ENCODE results near the gene VPS8.

Gene VPS8

DNA sequence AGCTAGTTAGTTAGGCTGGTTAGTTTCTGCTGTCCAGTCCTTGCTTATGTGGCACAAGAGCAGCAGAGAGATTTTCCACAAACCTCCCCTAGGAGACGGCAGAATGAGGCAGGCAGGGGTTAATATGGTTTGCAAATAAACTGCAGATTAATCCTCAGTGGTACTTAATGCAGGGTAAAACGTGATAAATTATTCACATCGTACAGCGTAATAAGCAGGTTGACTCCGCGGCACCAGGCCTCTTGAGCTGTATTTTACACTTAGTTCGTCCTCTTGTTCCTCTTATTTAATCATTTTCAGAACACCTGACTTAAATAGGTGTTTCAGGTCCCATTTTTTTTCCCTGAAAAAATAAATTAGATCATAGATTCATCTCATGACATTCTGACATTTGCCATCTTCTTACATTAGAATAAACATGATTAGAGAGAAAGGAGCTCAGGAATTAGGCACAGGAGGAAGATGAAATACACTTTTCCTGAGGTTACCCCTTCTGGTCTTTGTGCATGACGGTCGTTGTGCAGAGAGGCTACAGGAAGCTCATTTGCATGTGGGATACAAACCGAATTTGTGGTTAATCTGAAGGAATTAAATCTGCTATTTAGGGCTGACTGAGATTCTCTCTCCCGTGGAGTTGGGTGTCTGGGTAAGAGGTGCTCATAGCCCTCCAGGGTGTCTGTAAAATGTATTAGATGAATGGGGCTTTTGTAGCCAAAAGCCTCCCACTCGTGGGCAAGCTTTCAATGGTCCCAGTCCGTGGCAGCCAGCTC, 27.1 kb upstream of the VPS8 start:
- DNase-seq (ENCODE audit: low read depth in 2 of 2), result no peak

DNA sequence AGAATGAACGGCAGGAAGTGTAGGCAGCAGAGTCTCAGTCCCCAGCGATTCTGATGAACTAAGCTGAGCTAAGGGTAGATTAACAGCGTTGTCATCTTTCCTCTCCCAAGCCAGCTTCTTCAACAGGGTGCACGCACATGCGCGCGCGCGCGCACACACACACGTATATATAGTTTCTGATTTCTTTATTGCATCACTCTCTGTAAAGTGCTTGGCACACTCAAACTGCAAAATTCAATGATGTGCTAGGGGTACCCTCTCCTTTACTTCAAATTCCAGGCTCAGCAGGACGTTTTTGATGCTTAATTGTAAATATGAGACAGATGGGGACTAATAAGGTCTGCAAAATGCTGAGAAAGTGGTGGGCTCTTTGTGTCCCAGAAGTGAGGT, 26.1 kb upstream of the VPS8 start:
- DNase-seq (ENCODE audit: low read depth in 2 of 2), result no peak

DNA sequence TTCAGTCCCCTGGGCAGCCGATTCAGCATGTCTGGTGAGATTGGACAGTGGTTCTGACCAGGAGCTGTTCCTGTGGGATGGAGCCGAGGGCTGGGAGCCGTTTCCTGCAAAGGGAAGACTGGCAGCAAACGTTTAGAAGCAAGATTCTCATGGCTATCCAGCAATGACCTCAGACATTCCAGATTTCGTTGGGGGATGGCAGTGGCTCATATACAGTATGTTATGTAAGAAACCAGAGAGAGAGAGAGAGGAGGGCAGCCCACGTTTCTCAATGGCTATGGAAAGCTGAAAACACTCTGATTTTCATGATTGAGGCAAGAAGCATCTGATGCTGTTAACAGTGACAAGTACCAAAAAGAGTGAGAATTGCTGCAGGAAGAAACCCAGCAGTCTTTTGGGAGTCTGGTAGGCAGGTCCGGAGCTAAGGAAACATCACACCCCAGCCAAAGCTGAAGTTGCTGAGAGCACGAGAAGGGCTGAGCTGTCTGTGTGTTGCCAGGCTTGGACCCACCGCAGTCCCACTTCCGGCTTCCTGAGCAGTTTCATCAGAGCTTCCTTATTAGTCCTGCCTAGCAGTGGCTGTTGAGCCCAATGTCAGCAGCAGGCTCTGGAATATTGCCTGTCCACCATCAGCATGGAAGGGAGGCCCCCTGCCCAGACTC, 25.6 kb upstream of the VPS8 start:
- no peak for DNase-seq (ENCODE audit: low read depth in 2 of 2)

DNA sequence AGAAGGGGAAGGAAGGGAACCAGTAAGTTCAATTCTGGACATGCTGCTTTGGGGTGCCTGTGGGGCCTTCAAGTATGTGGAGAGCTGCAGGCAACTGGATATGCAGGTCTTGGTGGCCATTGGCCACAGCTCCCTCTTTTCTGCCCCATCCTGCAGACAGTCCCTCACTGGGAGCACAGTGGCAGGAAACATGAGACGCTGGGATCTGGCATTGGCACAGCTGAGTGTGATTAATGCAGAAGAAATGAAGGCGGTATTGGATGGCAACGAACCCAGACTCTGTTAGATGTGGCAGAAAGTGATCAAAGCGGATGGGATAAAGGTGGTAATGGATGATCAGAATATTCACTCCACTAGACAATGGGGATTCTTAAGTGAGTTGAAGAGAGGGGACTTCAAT, 23.2 kb upstream of the VPS8 start:
- DNase-seq (ENCODE audit: low read depth in 2 of 2), result no peak

DNA sequence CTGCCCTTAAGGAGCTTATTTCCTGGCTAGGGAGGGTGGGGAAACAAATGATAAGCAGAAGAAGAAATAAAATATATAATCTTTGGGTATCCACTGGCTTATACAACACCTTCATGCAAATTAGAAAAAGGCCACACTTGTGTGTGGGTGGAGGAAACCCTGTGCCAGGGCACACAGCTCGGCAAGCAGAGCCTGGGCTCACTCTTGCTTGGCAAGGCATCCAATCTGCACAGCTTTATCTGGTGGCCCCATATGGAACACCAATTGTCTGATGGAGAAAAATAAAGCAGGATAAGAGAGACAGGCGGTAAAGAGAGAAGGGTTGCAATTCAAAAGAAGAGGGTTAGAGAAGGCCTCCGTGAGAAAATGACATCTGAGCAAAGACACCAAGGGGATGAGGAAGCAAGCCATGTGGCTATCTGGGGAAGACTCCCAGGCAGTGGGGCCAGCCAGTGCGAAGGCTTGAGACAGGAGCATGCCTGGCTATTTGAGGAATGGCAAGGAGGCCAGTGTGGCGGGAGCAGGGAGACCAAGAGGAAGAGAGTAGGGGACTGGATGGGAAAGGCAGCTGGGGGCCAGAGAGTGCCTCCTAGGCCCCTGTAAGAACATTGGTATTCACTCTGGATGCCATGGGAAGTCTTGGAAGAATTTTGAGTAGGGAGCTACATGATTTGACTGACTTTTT, 22.5 kb upstream of the VPS8 start:
- DNase-seq (ENCODE audit: low read depth in 2 of 2), result no peak

DNA sequence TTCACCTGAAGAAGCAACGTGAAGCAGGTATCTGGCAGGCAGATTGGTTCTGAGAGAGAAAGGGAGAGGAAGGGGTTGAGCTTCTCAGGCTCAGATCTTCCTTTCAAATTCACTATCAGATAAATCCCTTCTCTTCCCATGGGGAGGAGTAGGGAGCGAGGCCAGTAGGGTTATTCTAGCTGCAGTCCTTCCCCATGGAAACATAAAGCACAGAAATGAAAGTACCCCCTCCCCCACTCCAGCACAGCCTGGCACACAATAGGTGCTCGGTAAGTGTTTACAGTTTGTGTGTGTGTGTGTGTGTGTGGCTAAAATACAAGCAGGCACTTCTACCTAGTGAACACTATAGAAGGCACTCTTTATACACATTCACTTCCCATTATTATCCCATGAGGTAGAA, 20.8 kb upstream of the VPS8 start:
- DNase-seq (ENCODE audit: low read depth in 2 of 2), result no peak

DNA sequence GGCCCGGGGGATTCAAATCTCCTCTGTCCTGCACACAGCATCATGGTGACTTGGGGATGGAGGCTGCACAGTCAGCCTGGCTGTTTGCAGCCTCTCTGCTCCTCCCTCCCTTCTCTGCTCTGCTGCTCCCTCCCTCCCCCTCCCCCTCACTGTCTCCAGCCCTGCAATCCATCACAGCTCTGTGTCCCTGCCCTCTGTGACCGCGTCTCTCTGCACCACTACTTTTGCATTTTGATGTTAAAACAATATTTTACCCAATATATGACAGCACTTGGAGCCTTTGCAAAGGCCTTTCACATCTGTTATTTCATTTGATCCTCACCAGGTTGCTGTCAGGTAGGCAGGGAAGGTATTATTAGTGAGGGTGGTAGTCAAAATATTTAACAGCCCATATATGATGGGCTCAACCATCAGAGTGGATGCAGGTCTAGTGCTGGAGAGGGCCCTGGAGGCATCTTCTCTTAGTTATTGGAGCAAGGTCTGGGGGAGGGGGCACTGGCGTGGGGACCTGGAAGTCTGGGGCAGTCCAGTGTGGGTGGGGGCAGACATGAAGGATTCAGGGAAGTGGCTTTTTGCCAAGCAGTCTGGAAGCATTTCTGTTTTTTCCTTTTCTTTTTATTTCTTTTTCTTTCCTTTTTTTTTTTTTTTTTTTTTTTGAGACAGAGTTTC, 16.3 kb upstream of the VPS8 start:
- no peak for DNase-seq (ENCODE audit: low read depth in 2 of 2)

DNA sequence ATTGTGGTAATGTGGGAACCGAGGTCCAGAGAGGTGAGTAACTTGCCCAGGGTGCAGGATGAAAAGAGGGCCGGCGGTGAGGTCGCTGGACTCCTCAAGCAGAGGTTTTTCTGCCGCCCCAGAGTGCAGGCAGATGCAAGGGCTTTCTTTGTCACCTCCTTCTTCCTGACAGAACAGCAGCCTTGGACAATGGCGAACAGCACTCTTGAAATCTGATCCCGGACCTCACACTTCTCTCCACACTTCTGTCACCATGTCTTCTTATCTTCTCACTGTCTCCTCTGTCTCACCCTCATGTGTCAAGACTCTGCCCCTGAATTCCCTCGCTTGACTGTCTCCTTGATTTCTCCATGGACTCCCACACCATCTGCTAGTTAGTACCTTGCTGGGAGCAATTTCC, 15.4 kb upstream of the VPS8 start:
- DNase-seq (ENCODE audit: low read depth in 2 of 2), result no peak

DNA sequence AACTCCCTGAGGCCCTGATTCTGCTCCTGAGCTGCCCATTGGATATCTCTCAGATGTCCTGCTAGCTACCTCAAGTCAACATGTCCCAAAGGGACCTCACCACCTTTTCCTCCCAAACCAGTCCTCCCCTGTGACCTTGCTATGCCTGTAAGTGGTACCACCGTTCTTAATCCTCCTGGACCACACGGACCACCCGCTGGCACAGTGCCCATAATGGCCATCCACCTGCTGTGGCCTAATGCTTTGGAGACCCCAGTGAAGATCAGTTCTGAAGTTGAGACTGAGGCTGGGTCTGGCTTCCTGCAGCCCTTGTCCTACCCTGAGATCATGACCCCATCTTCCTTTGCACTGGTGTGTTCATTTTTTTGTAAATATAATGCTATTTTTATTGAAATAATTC, 15.0 kb upstream of the VPS8 start:
- no peak for DNase-seq (ENCODE audit: low read depth in 2 of 2)

DNA sequence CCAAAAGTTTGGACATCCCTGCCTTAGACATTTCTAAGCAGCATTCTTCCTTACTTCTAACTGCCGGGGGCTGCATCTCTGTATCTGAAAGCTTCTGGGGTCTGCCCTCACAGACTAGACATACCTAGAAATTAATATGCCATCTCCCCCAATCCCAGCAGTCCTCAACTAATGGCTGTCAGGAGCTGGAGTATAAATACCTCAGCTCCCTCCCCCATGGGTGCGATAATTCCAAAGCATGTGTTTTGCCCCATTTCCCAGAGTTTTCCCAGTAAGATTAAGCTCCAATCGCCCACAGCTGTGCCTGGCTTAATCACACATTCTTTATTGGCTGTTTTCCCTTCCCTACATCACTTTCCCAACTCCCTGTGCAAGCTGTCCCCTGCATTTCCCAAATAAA, 13.8 kb upstream of the VPS8 start:
- DNase-seq (ENCODE audit: low read depth in 2 of 2), result no peak

DNA sequence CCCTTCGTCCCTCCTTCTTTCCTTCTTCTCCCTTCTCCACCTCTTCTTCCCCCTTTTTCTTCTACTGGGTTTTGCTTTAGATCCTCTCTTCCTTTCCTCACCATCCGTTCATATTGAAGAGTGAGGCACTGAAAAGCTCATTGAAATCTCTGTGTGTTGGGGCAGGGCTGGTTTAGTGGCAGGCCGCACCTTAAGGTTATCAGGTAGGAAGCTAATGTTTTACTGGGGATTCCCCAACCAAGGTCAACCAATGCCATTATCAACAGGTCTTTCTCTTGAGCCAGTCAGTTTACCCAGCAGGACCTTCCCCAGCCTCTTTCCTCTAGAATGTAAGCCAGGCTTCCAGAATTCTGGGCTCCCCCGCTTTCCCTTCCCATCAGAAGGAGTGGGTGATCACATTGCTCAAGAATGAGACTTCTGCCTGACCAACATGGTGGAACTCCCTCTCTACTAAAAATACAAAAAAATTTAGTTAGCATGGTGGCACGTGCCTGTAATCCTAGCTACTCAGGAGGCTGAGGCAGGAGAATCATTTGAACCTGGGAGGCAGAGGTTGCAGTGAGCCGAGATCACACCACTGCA, 11.5 kb upstream of the VPS8 start:
- DNase-seq (ENCODE audit: low read depth in 2 of 2), result no peak

DNA sequence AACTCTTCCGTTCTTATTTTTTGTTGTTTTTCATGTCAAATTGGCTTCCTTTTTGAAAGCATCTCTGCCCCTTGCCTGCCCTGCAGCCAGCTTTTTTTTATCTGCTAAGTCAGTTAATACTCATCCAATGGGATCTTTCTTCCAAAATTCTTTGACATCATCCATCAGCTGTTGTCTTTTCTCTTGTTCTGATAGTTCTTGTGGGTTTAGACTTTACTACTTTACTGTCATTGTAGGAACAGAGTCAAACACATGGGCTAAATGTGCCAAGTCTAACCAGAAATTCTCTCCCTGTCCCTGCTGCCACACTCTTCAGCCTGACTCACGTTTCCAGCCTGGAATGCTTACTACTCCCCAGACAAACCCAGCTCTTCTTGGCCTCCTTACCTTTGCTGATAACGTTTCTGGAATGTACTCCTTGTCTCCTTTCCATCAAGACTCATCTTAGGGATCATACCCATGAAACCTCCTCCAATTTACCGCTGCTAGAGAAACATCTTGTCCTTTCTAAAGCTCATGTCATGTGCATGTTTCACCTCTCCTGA, 10.7 kb upstream of the VPS8 start:
- DNase-seq (ENCODE audit: low read depth in 2 of 2), result no peak

DNA sequence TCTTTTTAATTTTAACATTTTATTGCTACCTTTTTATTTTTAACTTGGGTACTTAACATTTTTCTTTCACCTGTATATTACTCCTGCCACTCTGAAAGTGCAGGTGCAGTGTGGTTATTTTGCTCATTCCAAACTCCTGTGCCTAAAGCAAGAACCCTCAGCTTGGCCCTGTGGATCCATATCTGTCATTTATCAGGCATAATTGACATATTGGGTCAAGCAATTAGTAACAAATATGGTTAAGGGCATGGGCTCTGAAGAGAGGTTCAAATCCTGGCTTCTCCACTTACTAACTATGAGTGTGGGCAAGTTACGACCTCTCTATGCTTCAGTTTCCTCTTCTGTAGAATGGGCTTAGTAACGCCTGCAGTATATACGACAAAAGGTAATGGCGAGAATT, 9.8 kb upstream of the VPS8 start:
- DNase-seq (ENCODE audit: low read depth in 2 of 2), result no peak

DNA sequence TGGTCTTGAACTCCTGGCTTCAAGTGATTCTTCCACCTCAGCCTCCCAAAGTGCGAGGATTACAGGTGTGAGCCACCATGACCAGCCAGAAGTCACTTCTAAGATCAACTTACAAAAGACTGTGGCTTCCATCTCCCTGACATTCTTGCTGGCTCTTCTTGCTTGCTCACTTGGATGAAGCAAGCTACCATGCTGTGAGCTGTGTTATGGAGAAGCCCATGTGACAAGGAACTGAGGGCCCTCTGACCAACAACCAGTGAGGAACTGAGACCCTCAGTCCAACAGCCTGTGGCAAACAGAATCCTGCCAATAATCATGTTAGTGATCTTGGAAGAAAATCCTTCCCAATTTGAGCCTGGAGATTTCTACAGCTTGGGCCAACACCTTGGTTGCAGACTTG, 7.2 kb upstream of the VPS8 start:
- no peak for DNase-seq (ENCODE audit: low read depth in 2 of 2)

DNA sequence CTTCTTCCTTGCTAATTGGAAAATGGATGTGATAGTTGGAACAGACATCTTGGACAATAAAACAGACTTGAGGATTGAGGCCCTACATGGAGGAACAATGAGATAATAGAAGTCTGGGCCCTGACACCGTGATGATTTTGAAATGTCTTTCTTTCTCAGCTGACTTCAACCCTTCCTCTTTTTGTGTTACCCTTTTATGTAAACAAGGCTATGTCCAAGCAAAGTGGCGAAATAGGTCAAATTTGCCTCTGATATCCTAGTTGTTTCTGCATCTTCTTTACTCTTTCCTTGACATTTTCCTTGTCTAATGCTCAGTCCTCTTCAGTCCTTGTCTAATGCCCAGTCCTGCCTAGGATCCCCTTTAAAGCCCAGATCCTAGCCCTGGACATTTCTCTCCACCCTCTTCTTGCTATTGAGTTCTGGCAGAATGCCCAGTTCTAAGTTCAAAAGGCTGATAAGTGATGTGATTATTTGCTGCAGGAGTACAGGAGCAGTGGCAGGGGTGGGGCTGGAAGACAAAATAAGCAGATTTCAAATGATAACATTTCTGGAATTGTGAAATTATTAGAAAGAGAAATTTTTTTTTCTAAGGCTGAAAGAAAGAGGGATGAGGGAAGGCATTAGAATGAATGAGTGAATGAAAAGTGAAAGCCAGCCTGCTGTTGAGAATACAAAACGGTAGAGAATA, 6.5 kb upstream of the VPS8 start:
- DNase-seq (ENCODE audit: low read depth in 2 of 2), result no peak

DNA sequence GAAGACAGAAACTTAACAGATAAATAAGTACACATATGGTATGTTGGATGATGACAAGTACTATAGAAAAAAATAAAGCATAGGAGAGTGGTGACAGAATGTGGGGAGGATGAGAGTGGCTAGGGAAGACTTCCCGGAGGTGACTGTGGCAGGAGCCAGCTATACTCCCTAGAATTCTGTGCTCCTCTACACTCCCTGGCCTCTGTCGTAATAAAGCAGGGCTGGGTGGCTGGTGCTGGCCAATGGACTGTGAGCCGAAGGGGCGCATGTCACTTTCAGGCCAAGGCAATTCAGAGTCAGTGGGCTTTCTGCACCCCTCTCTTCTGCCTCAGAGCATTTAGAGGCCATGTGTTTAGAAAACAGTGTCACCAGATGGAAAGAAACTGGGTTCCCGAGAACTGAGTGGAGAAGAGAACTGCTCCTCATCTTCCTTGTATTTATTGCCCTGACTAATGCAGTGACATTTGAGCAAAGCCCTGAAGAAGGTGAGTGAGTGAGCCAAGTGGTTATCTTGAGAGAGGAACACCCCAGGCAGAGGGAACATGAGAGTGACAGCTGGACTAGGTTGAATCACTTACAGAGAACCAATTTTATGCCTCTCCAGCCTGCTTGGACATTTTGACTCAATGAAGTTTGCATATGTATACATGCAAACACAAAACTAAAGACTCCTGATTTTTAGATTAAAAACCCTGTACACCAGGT, 5.2 kb upstream of the VPS8 start:
- DNase-seq (ENCODE audit: low read depth in 2 of 2), result no peak

DNA sequence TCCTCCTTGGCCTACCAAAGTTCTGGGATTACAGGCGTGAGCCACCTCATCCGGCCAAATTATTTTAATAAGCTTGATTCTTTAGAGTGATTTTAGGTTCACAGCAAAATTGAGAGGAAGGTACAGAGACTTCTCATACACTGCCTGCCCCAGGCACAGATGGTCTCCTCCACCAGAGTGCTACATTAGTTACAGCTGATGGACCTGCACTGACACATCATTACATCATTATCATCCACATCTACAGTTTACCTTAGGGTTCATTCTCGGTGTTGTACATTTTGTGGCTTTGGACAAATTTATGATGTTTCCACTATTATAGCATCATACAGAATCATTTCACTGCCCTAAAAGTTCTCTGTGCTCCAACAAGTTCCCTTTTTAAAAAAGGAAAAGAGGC, 4.4 kb upstream of the VPS8 start:
- DNase-seq (ENCODE audit: low read depth in 2 of 2), result no peak

DNA sequence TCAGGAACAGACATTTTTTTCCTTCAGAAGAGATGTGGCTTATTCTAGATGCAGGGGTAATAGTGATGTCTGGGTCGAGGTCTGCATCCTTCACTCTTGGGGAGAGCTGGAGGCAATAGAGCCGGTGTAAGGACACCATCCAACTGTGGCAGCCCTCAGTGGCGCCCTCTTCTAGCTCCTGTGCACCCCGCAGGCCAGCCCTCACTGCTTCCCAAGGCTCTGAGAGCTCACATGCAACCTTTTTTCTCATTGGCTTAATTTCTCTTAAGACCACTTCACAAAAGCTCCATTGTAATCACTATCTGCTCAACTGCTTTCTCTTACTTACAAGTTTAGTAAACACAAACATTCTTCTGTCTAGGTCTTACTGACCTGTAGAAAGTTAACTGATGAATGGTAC, 3.9 kb upstream of the VPS8 start:
- DNase-seq (ENCODE audit: low read depth in 2 of 2), result no peak

DNA sequence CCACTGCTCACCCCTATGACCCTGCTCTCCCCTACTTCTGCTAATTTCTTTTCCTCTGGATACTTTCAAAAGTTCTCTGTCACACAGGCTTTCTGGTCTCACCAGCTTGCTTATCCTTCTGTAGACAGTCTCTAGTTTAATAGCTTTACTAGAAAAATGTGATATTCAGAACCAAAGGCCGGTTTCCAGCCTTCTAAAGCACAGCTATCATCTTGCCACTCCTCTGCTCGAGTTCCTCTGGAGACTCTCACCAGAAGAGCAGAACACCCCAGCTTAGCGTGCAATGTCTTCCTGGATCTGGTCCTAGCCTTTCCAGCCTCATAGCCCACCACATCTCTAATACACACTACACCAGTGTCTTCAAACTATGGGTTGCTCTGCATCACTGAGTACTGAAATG, 1.8 kb upstream of the VPS8 start:
- no peak for DNase-seq (ENCODE audit: low read depth in 2 of 2)

DNA sequence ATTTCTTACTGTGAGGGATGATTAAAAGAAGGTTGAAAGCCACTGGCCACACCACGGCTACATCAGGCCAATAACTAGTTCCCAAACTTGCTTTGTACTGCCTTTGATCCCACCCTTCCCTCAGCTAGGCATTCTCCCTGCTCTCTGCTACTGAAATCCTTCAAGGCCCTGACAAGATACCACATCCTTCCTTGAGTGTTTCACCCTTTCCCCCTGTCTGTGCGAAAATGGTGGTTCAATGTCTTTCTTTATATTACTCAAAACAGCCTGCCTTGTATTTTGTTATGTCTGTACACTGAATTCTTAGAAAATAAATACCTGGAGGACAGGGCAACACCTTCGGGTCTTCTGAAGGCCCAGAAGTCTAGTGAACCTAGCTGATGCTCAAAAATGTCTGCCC, 932 bp upstream of the VPS8 start:
- no peak for DNase-seq (ENCODE audit: low read depth in 2 of 2)

DNA sequence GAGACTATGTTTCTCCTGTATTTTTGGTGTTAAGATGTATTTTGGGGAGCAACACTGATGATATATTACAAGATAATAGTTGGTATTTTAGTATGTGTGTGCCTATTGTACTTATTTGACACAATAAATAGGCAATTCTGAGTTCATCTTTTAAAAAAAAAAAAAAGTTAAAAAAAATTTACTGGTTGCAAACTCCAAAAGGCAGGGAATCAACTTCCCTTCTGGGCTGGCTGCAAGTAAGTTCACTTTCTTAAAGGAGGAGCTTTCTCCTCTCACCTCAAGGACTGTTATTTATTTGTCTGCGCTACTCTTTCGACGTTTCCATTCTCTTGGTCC, 335 bp upstream of the VPS8 start:
- no peak for DNase-seq (ENCODE audit: low read depth in 2 of 2)
